Sigmoid colon (tissue), 4 donors: ENCODE measurements around the gene METRNL.

Source experiments
- EP300 ChIP-seq, 4 donors: sonication (generic); formaldehyde crosslinking; IDR thresholded peaks; one replicate each; pipeline ENCODE4 v1.6.1; 2017; ENCODE audit warnings: antibody characterized with exemption in 4 of 4
- POLR2A ChIP-seq, 2 donors: fragments of 450-650 bp; IDR thresholded peaks; one replicate each; pipeline ENCODE4 v1.6.1; 2016; ENCODE audit warnings: antibody characterized with exemption in 2 of 2, mild to moderate bottlenecking in 2 of 2, moderate library complexity in 2 of 2
- POLR2AphosphoS5 ChIP-seq, 4 donors: sonication (generic); formaldehyde crosslinking; IDR thresholded peaks; one replicate each; pipeline ENCODE4 v1.6.1; 2017; ENCODE audit warnings: antibody characterized with exemption in 4 of 4
- TF ChIP-seq, protein P1 (sequence below), 4 experiments: fragments of 450-650 bp in 3 of 4; fragments of 200-600 bp in 1 of 4; IDR thresholded peaks; one replicate each; pipeline ENCODE4 v1.5.1; 2016 to 2019; ENCODE audit warnings: antibody characterized with exemption in 4 of 4, mild to moderate bottlenecking in 3 of 4, moderate library complexity in 2 of 4

DNA sequence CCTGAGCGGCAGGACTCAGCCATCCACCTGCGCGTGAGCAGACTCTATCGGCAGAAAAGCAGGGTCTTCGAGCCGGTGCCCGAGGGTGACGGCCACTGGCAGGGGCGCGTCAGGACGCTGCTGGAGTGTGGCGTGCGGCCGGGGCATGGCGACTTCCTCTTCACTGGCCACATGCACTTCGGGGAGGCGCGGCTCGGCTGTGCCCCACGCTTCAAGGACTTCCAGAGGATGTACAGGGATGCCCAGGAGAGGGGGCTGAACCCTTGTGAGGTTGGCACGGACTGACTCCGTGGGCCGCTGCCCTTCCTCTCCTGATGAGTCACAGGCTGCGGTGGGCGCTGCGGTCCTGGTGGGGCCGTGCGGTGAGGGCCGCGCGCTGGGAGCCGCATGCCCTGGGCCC, 14.9 kb downstream of the METRNL start:
- TF ChIP-seq, protein P1, sequence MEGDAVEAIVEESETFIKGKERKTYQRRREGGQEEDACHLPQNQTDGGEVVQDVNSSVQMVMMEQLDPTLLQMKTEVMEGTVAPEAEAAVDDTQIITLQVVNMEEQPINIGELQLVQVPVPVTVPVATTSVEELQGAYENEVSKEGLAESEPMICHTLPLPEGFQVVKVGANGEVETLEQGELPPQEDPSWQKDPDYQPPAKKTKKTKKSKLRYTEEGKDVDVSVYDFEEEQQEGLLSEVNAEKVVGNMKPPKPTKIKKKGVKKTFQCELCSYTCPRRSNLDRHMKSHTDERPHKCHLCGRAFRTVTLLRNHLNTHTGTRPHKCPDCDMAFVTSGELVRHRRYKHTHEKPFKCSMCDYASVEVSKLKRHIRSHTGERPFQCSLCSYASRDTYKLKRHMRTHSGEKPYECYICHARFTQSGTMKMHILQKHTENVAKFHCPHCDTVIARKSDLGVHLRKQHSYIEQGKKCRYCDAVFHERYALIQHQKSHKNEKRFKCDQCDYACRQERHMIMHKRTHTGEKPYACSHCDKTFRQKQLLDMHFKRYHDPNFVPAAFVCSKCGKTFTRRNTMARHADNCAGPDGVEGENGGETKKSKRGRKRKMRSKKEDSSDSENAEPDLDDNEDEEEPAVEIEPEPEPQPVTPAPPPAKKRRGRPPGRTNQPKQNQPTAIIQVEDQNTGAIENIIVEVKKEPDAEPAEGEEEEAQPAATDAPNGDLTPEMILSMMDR (IDR thresholded peaks at IDR 0.05): no peak
- TF ChIP-seq POLR2AphosphoS5 (IDR thresholded peaks at IDR 0.05) (no peak), POLR2A (IDR thresholded peaks at IDR 0.05) (no peak), EP300 (IDR thresholded peaks at IDR 0.05) (no peak)
